Liver (tissue), 9 donors: ENCODE measurements around the gene CUL4A. TPM values are rescaled to one million over a fixed set of nuclear protein-coding genes. Genes with fewer than 3 reads are reported as not detected.
"Not testable (repeated sequence)": the region's sequence is repeated elsewhere in the genome, so short reads cannot be mapped to it uniquely, and the experiment has no call there.

Experiments
- DNase-seq: peaks from one replicate; pipeline ENCODE4 v3.0.0-alpha.2; 2017; ENCODE audit warnings: low spot score
- H3K27ac ChIP-seq, 2 donors: one replicate each; pipeline ENCODE4 v1.7.0; 2013; ENCODE audit warnings: inconsistent platforms in 2 of 2, low read length in 2 of 2, control low read depth in 1 of 2, low read depth in 1 of 2, mild to moderate bottlenecking in 1 of 2
- H3K27me3 ChIP-seq, 4 donors: one replicate each; pipeline versions ENCODE4 v1.6.1 to v1.7.0; 2013; ENCODE audit warnings: low read length in 3 of 4, inconsistent platforms in 1 of 4, mild to moderate bottlenecking in 1 of 4, moderate library complexity in 1 of 4; ENCODE audit not compliant: control insufficient read depth in 4 of 4, insufficient read depth in 4 of 4
- H3K36me3 ChIP-seq, 4 donors: one replicate each; pipeline versions ENCODE4 v1.6.1 to v1.7.0; 2013; ENCODE audit warnings: low read length in 3 of 4, mild to moderate bottlenecking in 3 of 4, low read depth in 1 of 4, moderate library complexity in 1 of 4; ENCODE audit not compliant: control insufficient read depth in 4 of 4, insufficient read depth in 3 of 4
- H3K4me1 ChIP-seq, 4 donors: one replicate each; pipeline versions ENCODE4 v1.6.1 to v1.7.0; 2013; ENCODE audit warnings: low read length in 3 of 4, mild to moderate bottlenecking in 3 of 4, moderate library complexity in 1 of 4; ENCODE audit not compliant: control insufficient read depth in 4 of 4, insufficient read depth in 4 of 4
- H3K4me3 ChIP-seq, 3 donors: one replicate each; pipeline versions ENCODE4 v1.6.1 to v1.7.0; 2013; ENCODE audit warnings: low read length in 3 of 3, control low read depth in 1 of 3, low read depth in 1 of 3, mild to moderate bottlenecking in 1 of 3
- H3K9ac ChIP-seq, 2 donors: one replicate each; pipeline ENCODE4 v1.7.0; 2013; ENCODE audit warnings: low read length in 2 of 2, mild to moderate bottlenecking in 2 of 2, moderate library complexity in 2 of 2, control low read depth in 1 of 2, low read depth in 1 of 2
- H3K9me3 ChIP-seq, 4 donors: one replicate each; pipeline versions ENCODE4 v1.6.1 to v1.7.0; 2013; ENCODE audit warnings: low read length in 3 of 4; ENCODE audit not compliant: control insufficient read depth in 4 of 4
- FOXA2 ChIP-seq: IDR thresholded peaks from 2 replicates; pipeline ENCODE4 v1.6.1; 2016; ENCODE audit warnings: antibody characterized with exemption
- GABPA ChIP-seq, 2 donors: IDR thresholded peaks in 1 of 2; conservative IDR thresholded peaks in 1 of 2; 2 replicates each; pipeline ENCODE4 v1.6.1; 2016; ENCODE audit warnings: antibody characterized with exemption in 2 of 2, mild to moderate bottlenecking in 1 of 2, moderate library complexity in 1 of 2
- HNF4A ChIP-seq, 2 donors: conservative IDR thresholded peaks; 2 replicates each; pipeline ENCODE4 v1.6.1; 2016; ENCODE audit warnings: antibody characterized with exemption in 2 of 2, mild to moderate bottlenecking in 2 of 2
- HNF4G ChIP-seq: IDR thresholded peaks from 2 replicates; pipeline ENCODE4 v1.6.1; 2016; ENCODE audit warnings: antibody characterized with exemption
- JUND ChIP-seq, 2 donors: IDR thresholded peaks; 2 replicates each; pipeline ENCODE4 v1.6.1; 2016; ENCODE audit warnings: antibody characterized with exemption in 2 of 2
- RAD21 ChIP-seq, 2 donors: IDR thresholded peaks; 2 replicates each; pipeline ENCODE4 v1.6.1; 2016; ENCODE audit warnings: antibody characterized with exemption in 2 of 2, mild to moderate bottlenecking in 2 of 2
- RXRA ChIP-seq, 2 donors: IDR thresholded peaks; 2 replicates each; pipeline ENCODE4 v1.6.1; 2017 to 2018; ENCODE audit warnings: antibody characterized with exemption in 2 of 2, mild to moderate bottlenecking in 1 of 2
- SP1 ChIP-seq: IDR thresholded peaks from 2 replicates; pipeline ENCODE4 v1.6.1; 2018; ENCODE audit warnings: antibody characterized with exemption, mild to moderate bottlenecking
- TAF1 ChIP-seq: conservative IDR thresholded peaks from 2 replicates; pipeline ENCODE4 v1.6.1; 2016; ENCODE audit warnings: antibody characterized with exemption, mild to moderate bottlenecking
- WGBS: extraction: QIAGEN DNeasy Blood & Tissue Kit; methylation state at CpG from one replicate; pipeline ENCODE4 v1.1.7; 2013; 5-methylcytosine and 5-hydroxymethylcytosine counted together
- polyA plus RNA-seq, 2 donors: library from polyadenylated mRNA; stranded (reverse) in 1 of 2; unstranded in 1 of 2; fragments of 200-250 nt in 1 of 2; fragments of >200 nt in 1 of 2; fragmentation: Nextera tagmentation in 1 of 2; extraction: Ambion mirVana in 1 of 2; gene quantifications; one replicate each; pipeline versions ENCODE4 v1.2.1 to v1.2.3, GENCODE V29; 2013 to 2015
- total RNA-seq, 2 donors: library from RNA; depleted of rRNA; stranded (reverse); fragments of >200 nt; gene quantifications; one replicate each; pipeline ENCODE4 v1.2.3, GENCODE V29; 2014
- TF ChIP-seq, protein P1 (sequence below): IDR thresholded peaks from 2 replicates; pipeline ENCODE4 v1.6.1; 2016; ENCODE audit warnings: antibody characterized with exemption
- TF ChIP-seq, protein P2 (sequence below): IDR thresholded peaks from 2 replicates; pipeline ENCODE4 v1.6.1; 2016; ENCODE audit warnings: antibody characterized with exemption, mild to moderate bottlenecking
- TF ChIP-seq, protein P3 (sequence below): IDR thresholded peaks from 2 replicates; pipeline ENCODE4 v1.6.1; 2016; ENCODE audit warnings: antibody characterized with exemption
- TF ChIP-seq, protein P4 (sequence below): IDR thresholded peaks from 2 replicates; pipeline ENCODE4 v1.6.1; 2016; ENCODE audit warnings: antibody characterized with exemption
- TF ChIP-seq, protein P5 (sequence below): fragments of 150-350 bp; IDR thresholded peaks from 2 replicates; pipeline ENCODE4 v1.5.1; 2017; ENCODE audit warnings: improper control_type of control experiment, low read depth, low read length; ENCODE audit not compliant: missing input control
- donor health status: healthy.
- donor health status: healthy.
- donor health status: healthy.
- donor health status: healthy.
- donor health status: healthy.

Gene CUL4A
- total and polyA plus RNA-seq, 4 donors = 19.9 to 89.4 (median 45.9) TPM

DNA sequence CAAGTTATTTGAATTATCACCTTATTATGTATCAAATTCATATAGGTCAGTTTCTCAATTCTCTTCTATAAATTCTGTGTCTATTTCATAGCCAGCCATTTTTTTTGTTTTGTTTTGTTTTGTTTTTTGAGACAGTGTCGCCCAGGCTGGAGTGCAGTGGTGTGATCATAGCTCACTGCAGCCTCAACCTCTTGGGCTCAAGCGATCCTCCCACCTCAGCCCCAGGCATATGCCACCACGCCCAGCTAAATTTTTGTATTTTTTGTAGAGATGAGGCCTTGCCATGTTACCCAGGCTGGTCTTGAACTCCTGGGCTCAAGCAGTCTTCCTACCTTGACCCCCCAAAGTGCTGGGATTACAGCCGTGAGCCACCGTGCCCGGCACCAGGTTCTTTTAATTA, 48.5 kb downstream of the CUL4A start:
- H3K4me3 ChIP-seq, H3K9me3 ChIP-seq, DNase-seq, H3K27me3 ChIP-seq, H3K9ac ChIP-seq, H3K4me1 ChIP-seq, H3K27ac ChIP-seq: not testable (repeated sequence)
- peaks cover 14 to 62% (median 31%) of the 10 kb centered on the region in 4 donors for H3K36me3 ChIP-seq
- WGBS = 97% methylated on average over 6 of the region's 6 CpGs

DNA sequence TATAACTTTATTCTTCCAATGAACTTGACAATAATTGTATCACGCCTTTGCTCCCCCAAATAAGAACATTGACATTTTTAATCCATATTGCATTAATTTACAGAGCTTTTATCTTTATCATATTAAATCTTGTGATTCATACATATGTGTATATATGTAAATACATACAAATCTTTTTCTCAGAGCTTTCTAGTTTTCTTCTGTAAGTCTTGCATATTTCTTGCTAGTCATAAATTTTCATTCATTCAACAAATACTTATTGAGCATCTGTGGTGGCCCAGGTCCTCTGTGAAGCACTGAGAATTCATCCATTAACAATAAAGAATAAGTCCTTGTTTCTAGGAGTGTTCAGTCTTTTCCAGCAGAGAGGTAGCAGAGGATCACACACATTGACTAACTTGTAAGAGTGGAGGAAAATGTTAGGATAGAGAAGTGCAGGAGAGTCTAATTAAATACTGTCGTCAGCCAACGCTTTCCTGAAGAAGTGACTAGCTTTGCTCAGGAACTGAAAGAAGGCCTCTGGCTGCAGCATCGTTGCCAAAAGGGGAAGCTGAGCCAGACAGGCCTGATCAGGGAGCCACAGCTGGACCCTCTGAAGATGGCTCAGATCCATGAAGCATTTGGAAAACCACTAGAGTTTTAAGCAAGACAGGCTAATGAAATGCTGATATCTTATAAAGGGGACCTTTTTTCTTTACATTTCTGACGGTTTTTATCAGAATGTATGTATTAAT, 49.1 kb downstream of the CUL4A start:
- TF ChIP-seq HNF4G (no peak), SP1 (no peak), HNF4A (conservative IDR thresholded peaks at IDR 0.05) (no peak), RAD21 (IDR thresholded peaks at IDR 0.05) (no peak), JUND (IDR thresholded peaks at IDR 0.05) (no peak), RXRA (IDR thresholded peaks at IDR 0.05) (no peak)
- TF ChIP-seq, protein P1, sequence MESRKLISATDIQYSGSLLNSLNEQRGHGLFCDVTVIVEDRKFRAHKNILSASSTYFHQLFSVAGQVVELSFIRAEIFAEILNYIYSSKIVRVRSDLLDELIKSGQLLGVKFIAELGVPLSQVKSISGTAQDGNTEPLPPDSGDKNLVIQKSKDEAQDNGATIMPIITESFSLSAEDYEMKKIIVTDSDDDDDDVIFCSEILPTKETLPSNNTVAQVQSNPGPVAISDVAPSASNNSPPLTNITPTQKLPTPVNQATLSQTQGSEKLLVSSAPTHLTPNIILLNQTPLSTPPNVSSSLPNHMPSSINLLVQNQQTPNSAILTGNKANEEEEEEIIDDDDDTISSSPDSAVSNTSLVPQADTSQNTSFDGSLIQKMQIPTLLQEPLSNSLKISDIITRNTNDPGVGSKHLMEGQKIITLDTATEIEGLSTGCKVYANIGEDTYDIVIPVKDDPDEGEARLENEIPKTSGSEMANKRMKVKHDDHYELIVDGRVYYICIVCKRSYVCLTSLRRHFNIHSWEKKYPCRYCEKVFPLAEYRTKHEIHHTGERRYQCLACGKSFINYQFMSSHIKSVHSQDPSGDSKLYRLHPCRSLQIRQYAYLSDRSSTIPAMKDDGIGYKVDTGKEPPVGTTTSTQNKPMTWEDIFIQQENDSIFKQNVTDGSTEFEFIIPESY = no peak
- TF ChIP-seq, protein P2, sequence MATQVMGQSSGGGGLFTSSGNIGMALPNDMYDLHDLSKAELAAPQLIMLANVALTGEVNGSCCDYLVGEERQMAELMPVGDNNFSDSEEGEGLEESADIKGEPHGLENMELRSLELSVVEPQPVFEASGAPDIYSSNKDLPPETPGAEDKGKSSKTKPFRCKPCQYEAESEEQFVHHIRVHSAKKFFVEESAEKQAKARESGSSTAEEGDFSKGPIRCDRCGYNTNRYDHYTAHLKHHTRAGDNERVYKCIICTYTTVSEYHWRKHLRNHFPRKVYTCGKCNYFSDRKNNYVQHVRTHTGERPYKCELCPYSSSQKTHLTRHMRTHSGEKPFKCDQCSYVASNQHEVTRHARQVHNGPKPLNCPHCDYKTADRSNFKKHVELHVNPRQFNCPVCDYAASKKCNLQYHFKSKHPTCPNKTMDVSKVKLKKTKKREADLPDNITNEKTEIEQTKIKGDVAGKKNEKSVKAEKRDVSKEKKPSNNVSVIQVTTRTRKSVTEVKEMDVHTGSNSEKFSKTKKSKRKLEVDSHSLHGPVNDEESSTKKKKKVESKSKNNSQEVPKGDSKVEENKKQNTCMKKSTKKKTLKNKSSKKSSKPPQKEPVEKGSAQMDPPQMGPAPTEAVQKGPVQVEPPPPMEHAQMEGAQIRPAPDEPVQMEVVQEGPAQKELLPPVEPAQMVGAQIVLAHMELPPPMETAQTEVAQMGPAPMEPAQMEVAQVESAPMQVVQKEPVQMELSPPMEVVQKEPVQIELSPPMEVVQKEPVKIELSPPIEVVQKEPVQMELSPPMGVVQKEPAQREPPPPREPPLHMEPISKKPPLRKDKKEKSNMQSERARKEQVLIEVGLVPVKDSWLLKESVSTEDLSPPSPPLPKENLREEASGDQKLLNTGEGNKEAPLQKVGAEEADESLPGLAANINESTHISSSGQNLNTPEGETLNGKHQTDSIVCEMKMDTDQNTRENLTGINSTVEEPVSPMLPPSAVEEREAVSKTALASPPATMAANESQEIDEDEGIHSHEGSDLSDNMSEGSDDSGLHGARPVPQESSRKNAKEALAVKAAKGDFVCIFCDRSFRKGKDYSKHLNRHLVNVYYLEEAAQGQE = no peak
- WGBS = 89% methylated on average over 5 of the region's 5 CpGs
- H3K9me3 ChIP-seq = no peaks in the 10 kb centered on the region
- no peaks in the 10 kb centered on the region for H3K4me1 ChIP-seq
- DNase-seq = no peak
- H3K4me3 ChIP-seq = no peak overlapping the region
- H3K27ac ChIP-seq = no peak overlapping the region
- no peak overlapping the region for H3K9ac ChIP-seq
- no peaks in the 10 kb centered on the region for H3K27me3 ChIP-seq
- peaks cover 14 to 64% (median 32%) of the 10 kb centered on the region in 4 donors for H3K36me3 ChIP-seq

DNA sequence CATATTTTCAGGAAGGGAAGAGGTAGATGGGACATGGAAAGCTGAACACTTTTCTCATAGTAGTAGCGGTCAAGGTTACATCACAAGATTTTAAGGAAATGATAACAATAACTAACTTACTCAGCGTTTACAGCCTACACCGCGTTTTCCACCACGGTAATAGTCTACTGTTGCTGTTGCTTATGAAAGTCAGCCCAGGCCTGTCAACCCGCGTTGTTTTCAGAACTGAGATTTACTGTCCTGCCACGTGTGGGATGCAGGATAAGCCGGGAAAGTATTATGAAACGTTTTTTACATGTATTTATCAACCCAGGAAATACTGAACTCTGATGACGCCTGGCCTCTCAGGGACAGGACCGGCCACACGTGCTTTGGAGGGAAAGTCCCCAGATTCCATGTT, 51.6 kb downstream of the CUL4A start:
- WGBS = 90% methylated on average over 13 of the region's 13 CpGs
- Histone ChIP-seq H3K27me3 (no peaks in the 10 kb centered on the region), H3K36me3 (peaks cover 16 to 53% (median 26%) of the 10 kb centered on the region in 4 donors), H3K27ac (no peak overlapping the region), H3K4me1 (no peaks in the 10 kb centered on the region), H3K4me3 (no peak overlapping the region), H3K9me3 (no peaks in the 10 kb centered on the region), H3K9ac (no peak overlapping the region)
- DNase-seq = no peak
- TF ChIP-seq, protein P2 = no peak
- TF ChIP-seq JUND (IDR thresholded peaks at IDR 0.05) = no peak
- no peak for TF ChIP-seq TAF1
- no peak for TF ChIP-seq GABPA (IDR thresholded peaks at IDR 0.05 in 1 of 2, conservative IDR thresholded peaks at IDR 0.05 in 1 of 2)
- TF ChIP-seq, protein P3, sequence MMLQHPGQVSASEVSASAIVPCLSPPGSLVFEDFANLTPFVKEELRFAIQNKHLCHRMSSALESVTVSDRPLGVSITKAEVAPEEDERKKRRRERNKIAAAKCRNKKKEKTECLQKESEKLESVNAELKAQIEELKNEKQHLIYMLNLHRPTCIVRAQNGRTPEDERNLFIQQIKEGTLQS = no peak
- TF ChIP-seq RAD21 (IDR thresholded peaks at IDR 0.05) = no peak
- no peak for TF ChIP-seq SP1
- TF ChIP-seq, protein P4, sequence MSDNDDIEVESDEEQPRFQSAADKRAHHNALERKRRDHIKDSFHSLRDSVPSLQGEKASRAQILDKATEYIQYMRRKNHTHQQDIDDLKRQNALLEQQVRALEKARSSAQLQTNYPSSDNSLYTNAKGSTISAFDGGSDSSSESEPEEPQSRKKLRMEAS = no peak
- no peak for TF ChIP-seq FOXA2
- no peak for TF ChIP-seq HNF4G
- TF ChIP-seq, protein P5, sequence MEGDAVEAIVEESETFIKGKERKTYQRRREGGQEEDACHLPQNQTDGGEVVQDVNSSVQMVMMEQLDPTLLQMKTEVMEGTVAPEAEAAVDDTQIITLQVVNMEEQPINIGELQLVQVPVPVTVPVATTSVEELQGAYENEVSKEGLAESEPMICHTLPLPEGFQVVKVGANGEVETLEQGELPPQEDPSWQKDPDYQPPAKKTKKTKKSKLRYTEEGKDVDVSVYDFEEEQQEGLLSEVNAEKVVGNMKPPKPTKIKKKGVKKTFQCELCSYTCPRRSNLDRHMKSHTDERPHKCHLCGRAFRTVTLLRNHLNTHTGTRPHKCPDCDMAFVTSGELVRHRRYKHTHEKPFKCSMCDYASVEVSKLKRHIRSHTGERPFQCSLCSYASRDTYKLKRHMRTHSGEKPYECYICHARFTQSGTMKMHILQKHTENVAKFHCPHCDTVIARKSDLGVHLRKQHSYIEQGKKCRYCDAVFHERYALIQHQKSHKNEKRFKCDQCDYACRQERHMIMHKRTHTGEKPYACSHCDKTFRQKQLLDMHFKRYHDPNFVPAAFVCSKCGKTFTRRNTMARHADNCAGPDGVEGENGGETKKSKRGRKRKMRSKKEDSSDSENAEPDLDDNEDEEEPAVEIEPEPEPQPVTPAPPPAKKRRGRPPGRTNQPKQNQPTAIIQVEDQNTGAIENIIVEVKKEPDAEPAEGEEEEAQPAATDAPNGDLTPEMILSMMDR = no peak
